Raji (cell line): Measurements from ENCODE around the gene GABRG3.

Experiments
- POLR2A ChIP-seq: IDR thresholded peaks from 2 replicates; pipeline ENCODE4 v1.6.1; 2011; ENCODE audit warnings: low read depth, low read length, control low read depth; ENCODE audit not compliant: insufficient read depth

GABRG3 gene

DNA sequence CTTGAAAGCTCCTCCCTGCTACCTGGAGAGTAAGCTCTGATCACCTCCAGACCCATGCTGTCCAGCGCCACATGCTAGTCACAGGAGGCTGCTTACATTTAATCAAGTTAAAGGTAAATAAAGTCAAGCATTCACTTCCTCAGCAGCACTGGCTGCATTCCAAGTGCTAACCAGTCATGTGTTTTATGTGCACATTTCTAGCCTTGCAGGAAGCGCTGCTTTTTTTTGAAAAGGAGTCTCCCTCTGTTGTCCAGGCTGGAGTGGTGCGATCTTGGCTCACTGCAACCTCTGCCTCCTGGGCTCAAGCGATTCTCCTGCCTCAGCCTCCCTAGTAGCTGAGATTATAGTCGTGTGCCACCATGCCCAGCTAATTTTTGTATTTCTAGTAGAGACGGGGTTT is 279.2 kb downstream of the GABRG3 start:
- TF ChIP-seq POLR2A = no peak

DNA sequence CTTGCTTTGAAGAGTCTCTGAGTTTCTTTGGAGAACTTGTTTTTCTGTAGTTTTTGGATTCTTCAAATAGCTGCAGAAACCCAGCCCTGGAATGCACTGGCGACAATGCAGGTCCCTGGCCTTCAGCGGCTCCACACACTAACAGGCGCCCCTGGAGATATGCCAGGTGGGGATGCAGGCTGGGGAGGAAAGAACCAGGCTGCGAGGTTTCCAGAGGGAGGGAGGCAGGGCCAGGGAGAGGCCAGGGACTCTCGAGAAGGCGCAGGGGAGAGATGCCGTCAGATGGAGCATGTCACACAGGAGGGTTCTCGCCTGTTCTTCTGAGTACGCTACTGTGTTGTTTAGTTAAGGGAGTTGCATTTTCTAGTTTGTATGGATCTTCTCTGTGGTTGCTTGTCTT is 283.1 kb downstream of the GABRG3 start:
- TF ChIP-seq POLR2A = no peak

DNA sequence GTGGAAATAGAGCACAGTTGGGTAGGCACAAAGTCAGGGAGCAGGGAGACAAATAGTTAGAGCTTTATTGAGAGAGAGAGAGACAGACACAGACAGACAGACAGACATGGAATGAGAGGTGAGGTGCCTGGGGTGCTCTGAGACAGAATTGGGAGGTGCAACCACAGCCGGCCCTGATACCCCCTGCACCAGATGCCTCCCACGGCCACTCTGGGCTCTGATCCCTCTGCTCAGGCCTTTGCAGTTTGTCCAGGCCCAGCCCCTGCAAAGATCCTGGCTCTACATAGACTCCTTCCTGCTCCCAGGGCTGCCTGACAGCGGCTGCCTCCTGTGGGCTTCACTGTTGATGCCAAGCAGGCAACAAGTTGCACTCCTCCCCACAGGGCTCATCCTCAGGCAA is 283.8 kb downstream of the GABRG3 start:
- TF ChIP-seq POLR2A = no peak

DNA sequence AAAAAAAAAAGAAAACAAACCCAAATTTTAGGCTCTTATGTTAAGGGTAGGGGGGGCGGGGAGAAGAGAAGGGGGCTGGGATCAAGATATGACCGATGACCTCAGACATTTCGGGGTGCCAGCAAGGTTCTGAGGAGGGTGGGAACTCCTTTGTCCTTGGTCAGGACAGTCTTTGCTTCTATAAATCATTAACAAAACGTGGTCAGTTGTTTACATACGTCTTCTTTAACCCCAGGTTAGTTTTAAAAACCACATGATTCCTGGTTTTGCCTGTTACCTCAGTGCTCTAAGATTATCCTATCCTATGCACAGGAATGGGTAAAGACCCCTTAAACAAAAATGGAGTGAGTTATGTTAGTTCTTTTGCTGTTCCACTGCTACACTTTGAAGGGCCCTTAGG is 285.5 kb downstream of the GABRG3 start:
- TF ChIP-seq POLR2A = no peak

DNA sequence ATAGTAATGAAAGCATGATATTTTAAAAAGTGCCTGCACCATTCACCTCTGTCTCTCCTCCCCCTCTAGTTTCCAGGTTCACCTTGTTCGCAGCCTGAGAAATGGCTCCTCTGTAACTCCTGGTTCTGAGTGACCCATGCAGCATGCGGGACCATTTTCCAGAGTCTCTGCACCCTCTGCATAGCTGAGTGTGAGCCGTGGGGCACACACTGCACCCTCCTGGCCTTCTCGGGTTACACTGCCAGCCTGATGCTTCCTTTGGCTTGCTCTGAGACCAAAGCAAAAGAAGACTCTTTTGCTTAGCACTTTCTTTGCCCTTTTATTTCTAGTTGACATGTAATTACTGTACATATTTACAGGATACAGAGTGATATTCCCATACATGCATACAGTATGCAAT is 287.3 kb downstream of the GABRG3 start:
- TF ChIP-seq POLR2A = no peak

DNA sequence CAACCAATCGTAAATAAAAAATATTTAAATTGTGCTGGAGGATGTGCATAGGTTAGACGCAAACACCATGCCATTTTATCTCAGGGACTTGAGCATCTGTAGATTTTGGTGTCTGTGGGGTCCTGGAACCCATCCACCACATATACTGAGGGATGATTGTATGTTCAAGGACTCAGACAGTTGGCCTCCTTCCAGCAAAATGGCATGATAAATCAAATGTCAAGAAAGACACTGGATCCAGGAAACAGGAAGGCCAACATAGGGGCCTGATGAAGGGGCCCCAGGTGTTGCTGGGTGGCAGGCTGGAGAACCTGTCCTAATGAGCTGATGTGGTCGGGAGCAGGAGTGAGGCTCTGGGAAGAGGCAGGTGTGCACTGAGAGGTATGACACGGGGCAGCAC is 289.5 kb downstream of the GABRG3 start:
- no peak for TF ChIP-seq POLR2A

DNA sequence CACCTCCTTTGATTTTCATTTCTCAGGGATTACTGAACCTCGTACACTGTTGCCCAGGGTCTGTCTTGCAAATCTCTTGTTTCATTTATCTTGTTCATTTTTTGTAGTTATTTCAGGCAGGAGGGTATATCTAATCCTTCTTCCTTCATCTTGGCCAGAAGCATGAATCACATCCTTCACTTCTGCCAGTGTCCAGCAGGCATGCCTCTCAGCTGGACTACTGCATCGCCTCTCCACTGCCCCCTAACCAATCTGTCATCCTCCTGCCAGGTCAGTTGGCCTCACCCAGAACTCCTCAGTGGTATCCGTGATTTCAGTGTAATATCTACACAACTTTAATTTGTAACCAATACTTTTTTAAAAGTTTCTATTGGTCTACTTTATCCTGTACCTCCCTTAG is 297.9 kb downstream of the GABRG3 start:
- no peak for TF ChIP-seq POLR2A

DNA sequence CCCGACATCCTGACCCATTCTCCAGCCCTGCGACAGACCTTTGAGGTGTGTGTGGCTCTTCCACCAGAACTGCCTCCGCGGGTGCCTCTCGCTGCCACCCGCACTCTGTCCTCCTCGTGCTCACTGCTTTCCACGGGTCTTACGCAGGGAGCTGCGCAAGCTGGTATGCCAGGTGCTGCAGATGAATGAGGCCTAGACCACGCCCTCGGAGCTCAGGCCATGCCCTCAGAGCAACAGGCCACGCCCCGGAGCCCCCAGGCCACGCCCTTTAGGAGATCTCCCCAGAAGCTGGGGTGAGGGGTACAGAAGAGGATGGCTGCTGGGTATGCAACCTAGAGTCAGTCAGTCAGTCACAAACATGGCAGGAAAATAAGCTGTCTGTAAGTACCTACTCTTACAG is 300.3 kb downstream of the GABRG3 start:
- no peak for TF ChIP-seq POLR2A

DNA sequence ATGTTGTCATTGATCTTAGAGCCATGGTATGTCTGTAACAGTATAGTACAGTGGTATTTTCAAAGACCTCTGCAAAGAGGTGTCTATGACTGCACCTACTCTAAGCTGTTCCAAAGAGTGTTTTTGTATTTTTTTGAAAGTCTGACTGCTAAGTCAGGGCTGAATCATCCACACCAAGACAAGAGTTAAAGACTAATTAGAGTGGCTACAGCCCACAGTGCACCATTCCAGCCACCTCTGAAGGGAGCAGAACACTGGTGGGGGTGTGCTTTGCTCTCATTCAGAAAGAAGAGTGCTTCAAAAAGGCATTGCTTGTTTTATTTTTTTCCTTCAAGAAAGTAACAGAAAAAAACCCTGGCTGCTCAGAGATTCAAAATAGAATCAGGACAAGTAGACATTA is 301.4 kb downstream of the GABRG3 start:
- no peak for TF ChIP-seq POLR2A

DNA sequence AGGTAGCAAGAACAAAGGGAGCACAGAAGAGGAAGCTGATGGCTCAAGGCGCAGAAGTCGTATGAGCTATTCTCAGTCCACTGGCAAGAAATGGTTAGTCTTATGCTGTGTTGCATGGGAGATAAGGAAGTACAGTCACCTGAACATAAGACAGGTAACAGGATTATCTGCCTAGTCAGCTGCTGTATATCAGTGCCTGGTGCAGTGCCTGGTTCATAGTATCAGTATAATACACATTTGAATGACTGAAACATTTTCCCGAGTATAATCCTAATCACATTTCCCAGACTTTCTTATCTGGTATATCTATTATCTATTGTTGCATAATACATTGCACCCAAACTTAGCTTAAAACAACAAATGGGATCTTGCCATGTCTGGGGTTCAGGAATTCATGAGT is 302.5 kb downstream of the GABRG3 start:
- TF ChIP-seq POLR2A = no peak

DNA sequence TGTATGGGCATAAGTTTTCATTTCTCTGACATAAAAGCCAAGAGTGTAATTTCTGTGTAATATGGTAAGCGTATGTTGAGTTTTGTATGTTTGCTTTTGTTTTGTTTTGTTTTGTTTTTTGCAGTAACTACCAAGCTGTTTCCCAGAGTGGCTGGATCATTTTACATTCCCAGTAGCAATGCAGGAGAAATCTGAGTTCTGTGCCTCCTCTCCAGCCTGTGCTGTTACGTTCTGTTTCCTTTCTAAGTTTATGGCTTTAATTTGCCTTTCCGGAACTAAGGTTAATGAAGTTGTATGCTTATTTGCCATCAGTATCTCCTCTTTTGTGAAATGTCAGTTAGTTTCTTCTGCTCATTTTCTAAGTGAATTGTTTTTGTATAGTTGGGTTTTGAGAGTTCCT is 307.8 kb downstream of the GABRG3 start:
- TF ChIP-seq POLR2A = no peak

DNA sequence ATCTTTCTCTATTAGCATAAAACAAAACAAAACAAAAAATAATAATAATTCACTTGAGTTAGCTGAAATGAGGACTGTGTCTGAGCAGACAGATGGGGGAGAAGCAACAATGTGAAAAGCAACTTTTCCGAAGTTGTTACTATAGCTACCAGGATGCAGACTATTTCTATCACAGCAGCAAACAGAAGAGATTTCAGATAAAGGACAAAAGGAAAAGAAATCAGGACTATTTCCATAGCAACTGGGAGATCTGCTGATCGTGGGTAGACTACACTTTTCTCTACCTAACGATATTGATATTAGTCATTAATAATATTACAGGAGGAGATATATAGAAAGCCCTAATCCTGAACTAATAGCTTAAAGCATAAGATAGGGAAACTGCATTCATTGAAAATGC is 321.7 kb downstream of the GABRG3 start:
- TF ChIP-seq POLR2A = no peak

DNA sequence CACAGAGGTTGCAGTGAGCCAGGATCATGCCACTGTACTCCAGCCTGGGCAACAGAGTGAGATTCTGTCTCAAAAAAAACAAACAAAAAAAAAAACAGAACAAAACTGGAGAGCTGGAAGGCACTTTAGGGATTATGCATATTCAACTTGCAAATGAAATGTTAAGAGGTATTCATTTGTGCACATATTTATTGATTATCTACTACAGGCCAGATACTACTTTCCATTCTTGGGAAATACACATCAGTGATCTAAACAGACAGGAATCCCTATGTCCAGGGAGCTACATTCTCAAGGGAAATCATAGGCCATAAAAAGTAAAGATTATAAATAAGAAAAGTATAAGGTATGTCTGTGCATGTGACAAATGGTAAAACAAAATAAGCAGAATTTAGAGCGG is 322.6 kb downstream of the GABRG3 start:
- TF ChIP-seq POLR2A = no peak

DNA sequence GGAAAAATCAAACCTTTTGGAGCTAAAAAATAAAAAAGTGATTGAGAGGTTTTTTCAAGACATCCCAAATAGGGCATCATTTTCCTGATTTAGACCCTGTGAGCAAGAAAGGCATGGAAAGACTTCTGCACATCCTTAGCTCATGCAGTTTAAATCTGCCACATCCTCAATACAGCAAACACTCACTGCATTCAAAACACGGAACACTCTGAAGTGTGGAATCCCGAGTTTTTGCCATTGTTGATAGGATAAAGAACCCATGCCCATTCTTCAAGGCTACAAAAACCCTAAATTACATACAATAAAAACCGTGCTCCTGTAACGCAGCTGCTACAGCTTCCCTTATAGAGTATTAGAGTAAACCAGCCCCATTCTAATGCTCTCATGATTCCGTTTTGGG is 346.8 kb downstream of the GABRG3 start:
- TF ChIP-seq POLR2A = no peak

DNA sequence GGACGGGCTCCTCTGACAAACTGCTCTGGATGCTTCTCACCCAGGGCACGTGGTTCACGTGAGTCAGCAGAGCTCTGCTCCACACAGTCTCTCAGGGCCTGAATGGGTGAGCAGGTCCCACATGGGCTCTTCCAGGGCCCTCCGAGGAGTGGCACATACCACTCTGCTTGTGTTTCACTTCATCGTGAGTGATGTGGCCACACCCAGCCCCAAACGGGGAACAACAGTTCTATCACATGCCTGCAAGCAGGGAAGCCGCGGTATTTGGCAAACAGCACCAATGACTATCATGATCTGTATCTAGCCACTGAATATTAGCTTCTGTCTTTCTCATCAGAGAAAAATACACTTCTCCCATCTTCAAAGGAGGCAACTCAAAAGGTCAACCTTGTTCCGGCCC is 352.8 kb downstream of the GABRG3 start:
- no peak for TF ChIP-seq POLR2A

DNA sequence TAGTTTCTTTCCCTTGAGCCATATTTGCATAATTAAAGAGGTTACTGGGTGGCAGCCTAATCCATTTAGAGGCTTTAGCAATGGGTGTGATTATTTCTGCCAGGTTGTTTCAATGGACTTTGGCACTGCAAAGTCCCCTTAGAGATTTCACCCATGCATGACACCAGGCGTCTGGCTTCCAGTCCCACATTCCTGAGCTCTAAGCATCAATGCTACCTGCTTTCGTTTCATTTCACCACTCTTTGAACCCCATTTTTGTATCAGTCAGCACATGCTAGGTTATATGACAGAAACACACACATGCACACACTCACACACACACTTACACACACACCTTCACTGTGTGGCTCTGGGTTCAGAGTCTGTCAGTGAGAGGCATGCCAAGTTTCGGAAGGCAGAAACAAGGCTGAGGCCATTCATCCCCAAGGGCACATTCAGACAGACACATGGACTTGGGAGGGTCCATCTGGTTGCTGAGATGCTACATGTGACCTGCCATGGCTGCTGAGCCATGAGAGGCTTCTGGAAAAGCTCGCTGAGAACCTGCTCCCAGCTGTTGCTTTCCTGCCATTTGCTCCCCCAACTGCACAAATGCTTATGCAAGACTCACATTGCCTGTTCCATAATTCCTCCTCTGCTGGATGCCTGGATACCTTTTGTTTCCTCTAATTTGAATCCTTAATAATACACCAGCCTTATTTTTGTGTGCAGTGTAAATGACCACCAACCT is 354.1 kb downstream of the GABRG3 start:
- TF ChIP-seq POLR2A = no peak

DNA sequence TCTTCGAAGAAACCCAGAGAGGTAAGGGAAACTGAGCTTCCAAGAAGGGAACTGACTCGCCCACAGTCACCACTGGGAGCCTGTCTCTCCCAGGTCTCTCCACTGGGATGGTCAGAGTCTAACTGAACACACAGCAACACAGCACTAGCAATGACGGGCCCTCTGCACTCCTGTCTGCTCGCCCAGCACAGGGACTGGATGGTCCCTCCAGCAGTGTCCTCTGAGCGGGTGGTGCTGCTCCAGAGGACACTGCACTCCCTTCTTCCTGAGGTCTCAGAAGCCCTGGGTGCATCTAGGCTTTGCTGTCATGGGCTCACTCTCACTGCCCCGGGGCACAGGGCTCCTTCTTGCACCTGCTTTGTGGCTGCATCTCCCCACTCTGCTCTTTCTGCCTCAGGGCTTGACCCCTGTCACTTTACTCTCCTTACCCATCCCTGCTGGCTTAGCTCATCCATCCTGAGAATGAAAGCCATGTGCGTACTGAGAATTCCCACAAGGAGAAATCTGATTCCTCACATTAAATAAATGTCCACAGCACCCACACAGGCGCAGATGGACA is 356.6 kb downstream of the GABRG3 start:
- TF ChIP-seq POLR2A = no peak
